ENCODE measurements around the gene ASXL2. TPM values are rescaled to one million over a fixed set of nuclear protein-coding genes. Genes with fewer than 3 reads are reported as not detected.
A peak's percentile ranks its signal among the peaks of the same experiment; 100 is the strongest.

ASXL2 gene
- total RNA-seq, 1 donor, result 22.0 TPM

GRCh38 chr2:25814681-25815080 is 63.6 kb downstream of the ASXL2 start:
- DNase-seq (ENCODE audit: low read depth), result no peak
- H3K4me3 ChIP-seq (ENCODE audit: low read depth, low read length), result no peak overlapping the region
- TF ChIP-seq, protein P1, sequence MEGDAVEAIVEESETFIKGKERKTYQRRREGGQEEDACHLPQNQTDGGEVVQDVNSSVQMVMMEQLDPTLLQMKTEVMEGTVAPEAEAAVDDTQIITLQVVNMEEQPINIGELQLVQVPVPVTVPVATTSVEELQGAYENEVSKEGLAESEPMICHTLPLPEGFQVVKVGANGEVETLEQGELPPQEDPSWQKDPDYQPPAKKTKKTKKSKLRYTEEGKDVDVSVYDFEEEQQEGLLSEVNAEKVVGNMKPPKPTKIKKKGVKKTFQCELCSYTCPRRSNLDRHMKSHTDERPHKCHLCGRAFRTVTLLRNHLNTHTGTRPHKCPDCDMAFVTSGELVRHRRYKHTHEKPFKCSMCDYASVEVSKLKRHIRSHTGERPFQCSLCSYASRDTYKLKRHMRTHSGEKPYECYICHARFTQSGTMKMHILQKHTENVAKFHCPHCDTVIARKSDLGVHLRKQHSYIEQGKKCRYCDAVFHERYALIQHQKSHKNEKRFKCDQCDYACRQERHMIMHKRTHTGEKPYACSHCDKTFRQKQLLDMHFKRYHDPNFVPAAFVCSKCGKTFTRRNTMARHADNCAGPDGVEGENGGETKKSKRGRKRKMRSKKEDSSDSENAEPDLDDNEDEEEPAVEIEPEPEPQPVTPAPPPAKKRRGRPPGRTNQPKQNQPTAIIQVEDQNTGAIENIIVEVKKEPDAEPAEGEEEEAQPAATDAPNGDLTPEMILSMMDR (IDR thresholded peaks at IDR 0.05; ENCODE audit: insufficient read depth, low read length), result no peak

- no peak for DNase-seq (ENCODE audit: low read depth)
- TF ChIP-seq, protein P1 (IDR thresholded peaks at IDR 0.05; ENCODE audit: insufficient read depth, low read length), result no peak
- H3K4me3 ChIP-seq (ENCODE audit: low read depth, low read length), result no peak overlapping the region
Measured at GRCh38 chr2:25810428-25810827, 67.9 kb downstream of the ASXL2 start.

GRCh38 chr2:25809646-25810045 is 68.6 kb downstream of the ASXL2 start:
- TF ChIP-seq, protein P1 (IDR thresholded peaks at IDR 0.05; ENCODE audit: insufficient read depth, low read length), result no peak
- H3K4me3 ChIP-seq (ENCODE audit: low read depth, low read length), result no peak overlapping the region
- no peak for DNase-seq (ENCODE audit: low read depth)

DNA sequence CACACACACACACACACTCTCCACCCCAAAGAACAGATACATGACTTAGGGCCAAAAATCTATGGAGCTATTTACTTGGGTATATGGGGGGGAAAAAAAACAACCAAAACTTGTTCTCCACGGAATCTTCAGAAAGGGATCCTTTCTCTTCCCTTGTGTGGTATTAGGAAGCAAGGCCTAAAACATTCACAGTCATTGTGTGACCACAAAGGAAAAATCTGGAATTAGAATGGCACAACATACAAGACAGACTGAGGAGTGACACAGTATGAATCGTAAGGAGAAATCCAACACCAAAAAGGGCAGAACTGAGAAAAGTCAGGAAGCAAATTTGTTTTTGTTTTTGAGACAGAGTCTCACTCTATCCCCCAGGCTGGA is 70.3 kb downstream of the ASXL2 start:
- DNase-seq (ENCODE audit: low read depth), result peak; percentile 24
- H3K4me3 ChIP-seq (ENCODE audit: low read depth, low read length), result no peak overlapping the region
- TF ChIP-seq, protein P1 (IDR thresholded peaks at IDR 0.05; ENCODE audit: insufficient read depth, low read length), result no peak

DNA sequence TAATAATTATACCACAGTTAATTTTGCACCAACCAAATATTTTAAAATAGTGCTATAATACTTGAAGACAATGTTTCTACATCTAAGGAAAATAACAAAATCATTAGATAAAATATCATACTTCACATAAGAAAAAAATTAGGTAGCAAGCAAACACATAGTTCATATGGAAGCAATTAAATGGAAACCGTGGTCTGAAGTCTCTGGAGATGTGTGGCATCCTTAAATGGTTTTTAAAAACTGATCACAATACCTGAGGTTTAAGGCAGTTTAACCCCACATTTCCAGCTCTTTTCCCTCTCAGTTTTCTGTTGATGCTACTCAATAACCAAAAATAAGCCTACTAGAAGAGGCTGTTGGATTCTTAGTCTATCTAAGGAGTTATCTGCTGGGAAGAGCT is 71.3 kb downstream of the ASXL2 start:
- DNase-seq (ENCODE audit: low read depth), result no peak
- H3K4me3 ChIP-seq (ENCODE audit: low read depth, low read length), result no peak overlapping the region
- TF ChIP-seq, protein P1 (IDR thresholded peaks at IDR 0.05; ENCODE audit: insufficient read depth, low read length), result no peak

DNA sequence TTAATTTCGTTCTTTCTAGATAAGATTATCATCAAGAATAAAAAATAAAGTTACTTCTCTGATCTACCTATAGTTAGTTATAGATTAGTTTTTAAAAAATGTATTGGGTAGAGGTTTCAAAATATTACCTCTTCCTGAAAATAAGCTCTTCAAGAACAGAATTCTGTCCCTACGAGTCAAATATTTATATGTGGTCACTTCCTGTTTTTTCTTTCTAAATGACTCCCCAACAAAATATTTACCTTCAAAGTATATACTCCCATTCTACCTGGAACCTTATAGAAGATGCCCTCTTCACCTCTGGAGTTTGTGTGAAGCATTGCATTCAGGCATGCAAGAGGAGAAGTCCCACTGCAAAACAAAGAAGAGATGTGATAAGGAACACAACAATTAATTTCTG is 72.3 kb downstream of the ASXL2 start:
- TF ChIP-seq, protein P1 (IDR thresholded peaks at IDR 0.05; ENCODE audit: insufficient read depth, low read length), result no peak
- no peak overlapping the region for H3K4me3 ChIP-seq (ENCODE audit: low read depth, low read length)

GRCh38 chr2:25804338-25804737 is 73.9 kb downstream of the ASXL2 start:
- TF ChIP-seq, protein P1 (IDR thresholded peaks at IDR 0.05; ENCODE audit: insufficient read depth, low read length), result no peak
- H3K4me3 ChIP-seq (ENCODE audit: low read depth, low read length), result no peak overlapping the region
- no peak for DNase-seq (ENCODE audit: low read depth)

More for the DNA sequence above, 72.3 kb downstream of the ASXL2 start:
- no peak for DNase-seq (ENCODE audit: low read depth)
